A549 (cell line): ENCODE results near the gene TPRN.

Experiments used
- POLR2A ChIP-seq: IDR thresholded peaks from 2 replicates; pipeline ENCODE4 v1.6.1; 2012; ENCODE audit warnings: mild to moderate bottlenecking, low read length
- SMC3 ChIP-seq: fragments of >200 bp; sonication (Bioruptor Twin); formaldehyde crosslinking; IDR thresholded peaks from 3 replicates; pipeline ENCODE4 v1.6.1; 2018; ENCODE audit warnings: inconsistent platforms
- SREBF2 ChIP-seq: fragments of 450-650 bp; IDR thresholded peaks from 2 replicates; pipeline ENCODE4 v1.6.1; 2014; ENCODE audit warnings: mild to moderate bottlenecking, moderate library complexity
- TF ChIP-seq, protein P1 (sequence below): fragments of >200 bp; sonication (Bioruptor Twin); formaldehyde crosslinking; IDR thresholded peaks from 3 replicates; pipeline ENCODE4 v1.5.1; 2016

- no peak for TF ChIP-seq POLR2A
- TF ChIP-seq SMC3 = no peak
- no peak for TF ChIP-seq SREBF2
- TF ChIP-seq, protein P1, sequence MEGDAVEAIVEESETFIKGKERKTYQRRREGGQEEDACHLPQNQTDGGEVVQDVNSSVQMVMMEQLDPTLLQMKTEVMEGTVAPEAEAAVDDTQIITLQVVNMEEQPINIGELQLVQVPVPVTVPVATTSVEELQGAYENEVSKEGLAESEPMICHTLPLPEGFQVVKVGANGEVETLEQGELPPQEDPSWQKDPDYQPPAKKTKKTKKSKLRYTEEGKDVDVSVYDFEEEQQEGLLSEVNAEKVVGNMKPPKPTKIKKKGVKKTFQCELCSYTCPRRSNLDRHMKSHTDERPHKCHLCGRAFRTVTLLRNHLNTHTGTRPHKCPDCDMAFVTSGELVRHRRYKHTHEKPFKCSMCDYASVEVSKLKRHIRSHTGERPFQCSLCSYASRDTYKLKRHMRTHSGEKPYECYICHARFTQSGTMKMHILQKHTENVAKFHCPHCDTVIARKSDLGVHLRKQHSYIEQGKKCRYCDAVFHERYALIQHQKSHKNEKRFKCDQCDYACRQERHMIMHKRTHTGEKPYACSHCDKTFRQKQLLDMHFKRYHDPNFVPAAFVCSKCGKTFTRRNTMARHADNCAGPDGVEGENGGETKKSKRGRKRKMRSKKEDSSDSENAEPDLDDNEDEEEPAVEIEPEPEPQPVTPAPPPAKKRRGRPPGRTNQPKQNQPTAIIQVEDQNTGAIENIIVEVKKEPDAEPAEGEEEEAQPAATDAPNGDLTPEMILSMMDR = no peak
Measured at GRCh38 chr9:137194909-137195308, 5.6 kb downstream of the TPRN start.
